DND-41 (cell line): ENCODE data around the gene SIPA1.

Source experiments
- ATAC-seq: fragments of 200-7000 bp; cut with Tn5 transposase; 3 replicates; pipeline ENCODE4 v1.9.1; 2021; ENCODE audit warnings: low read depth; ENCODE audit not compliant: insufficient read depth
- DNase-seq: peaks from one replicate; pipeline ENCODE4 v3.0.0-alpha.2; 2020
- H2AFZ ChIP-seq: 2 replicates; pipeline ENCODE4 v1.6.0; 2012; ENCODE audit warnings: low read depth, low read length
- H3K27ac ChIP-seq: 2 replicates; pipeline ENCODE4 v1.5.1; 2012; ENCODE audit warnings: low read length, inconsistent platforms
- H3K27me3 ChIP-seq: fragments of 200-600 bp; sonication (generic); 2 replicates; pipeline ENCODE4 v1.6.0; 2012; ENCODE audit warnings: low read length, mild to moderate bottlenecking, inconsistent platforms; ENCODE audit not compliant: insufficient read depth, poor library complexity
- H3K36me3 ChIP-seq: 2 replicates; pipeline ENCODE4 v1.5.1; 2012; ENCODE audit warnings: low read length, inconsistent platforms; ENCODE audit not compliant: insufficient read depth
- H3K4me1 ChIP-seq: 2 replicates; pipeline ENCODE4 v1.5.1; 2012; ENCODE audit warnings: mild to moderate bottlenecking, low read length; ENCODE audit not compliant: insufficient read depth
- H3K4me2 ChIP-seq: 2 replicates; pipeline ENCODE4 v1.6.0; 2012; ENCODE audit warnings: mild to moderate bottlenecking, moderate library complexity, low read length, inconsistent platforms; ENCODE audit not compliant: insufficient read depth
- H3K4me3 ChIP-seq, 2 experiments: fragments of 200-600 bp in 1 of 2; shearing (Covaris generic) in 1 of 2; 2 replicates each; pipeline ENCODE4 v1.5.1; 2012 to 2016; ENCODE audit warnings: inconsistent platforms in 2 of 2, low read length in 2 of 2, mild to moderate bottlenecking in 2 of 2, low read depth in 1 of 2, moderate library complexity in 1 of 2
- H3K79me2 ChIP-seq: 2 replicates; pipeline ENCODE4 v1.6.0; 2012; ENCODE audit warnings: low read length, inconsistent platforms; ENCODE audit not compliant: insufficient read depth
- H3K9ac ChIP-seq: 2 replicates; pipeline ENCODE4 v1.6.0; 2012; ENCODE audit warnings: low read depth, mild to moderate bottlenecking, inconsistent platforms, low read length, moderate library complexity
- H3K9me3 ChIP-seq: 2 replicates; pipeline ENCODE4 v1.5.1; 2012; ENCODE audit warnings: low read length, moderate library complexity, mild to moderate bottlenecking, inconsistent platforms; ENCODE audit not compliant: insufficient read depth, severe bottlenecking
- H4K20me1 ChIP-seq: 2 replicates; pipeline ENCODE4 v1.6.0; 2012; ENCODE audit warnings: low read length; ENCODE audit not compliant: insufficient read depth
- CTCF ChIP-seq: IDR thresholded peaks from 2 replicates; pipeline ENCODE4 v1.5.1; 2012; ENCODE audit warnings: borderline replicate concordance, low read length, moderate library complexity, mild to moderate bottlenecking; ENCODE audit not compliant: poor library complexity, severe bottlenecking; ENCODE audit errors: extremely low read depth
- EZH2 ChIP-seq: IDR thresholded peaks from 3 replicates; pipeline ENCODE4 v1.6.1; 2012; ENCODE audit warnings: borderline replicate concordance, low read depth, mild to moderate bottlenecking, moderate library complexity, low read length, inconsistent platforms; ENCODE audit not compliant: severe bottlenecking

The SIPA1 gene

GRCh38 chr11:65642014-65642671 is 4.2 kb downstream of the SIPA1 start:
- H3K4me3 ChIP-seq: no peak overlapping the region
- no peaks in the 10 kb centered on the region for H4K20me1 ChIP-seq
- DNase-seq (no peak), ATAC-seq (no peak)
- no peak overlapping the region for H3K4me2 ChIP-seq
- no peaks in the 10 kb centered on the region for H3K27me3 ChIP-seq
- H3K27ac ChIP-seq: no peak overlapping the region
- peaks cover 8% of the 10 kb centered on the region for H3K79me2 ChIP-seq
- TF ChIP-seq CTCF (no peak), EZH2 (no peak)
- H2AFZ ChIP-seq: no peak overlapping the region
- peaks cover 29% of the 10 kb centered on the region for H3K36me3 ChIP-seq
- no peaks in the 10 kb centered on the region for H3K9me3 ChIP-seq
- peaks cover 31% of the 10 kb centered on the region for H3K4me1 ChIP-seq
- no peak overlapping the region for H3K9ac ChIP-seq

- Histone ChIP-seq H2AFZ (no peak overlapping the region), H3K4me2 (no peak overlapping the region), H3K27me3 (no peaks in the 10 kb centered on the region), H4K20me1 (no peaks in the 10 kb centered on the region), H3K79me2 (no peaks in the 10 kb centered on the region; the same call in none of the 2 replicates), H3K36me3 (peaks cover 28% of the 10 kb centered on the region), H3K9me3 (no peaks in the 10 kb centered on the region), H3K4me1 (peaks cover 15% of the 10 kb centered on the region), H3K4me3 (no peak overlapping the region), H3K27ac (no peak overlapping the region), H3K9ac (no peak overlapping the region)
- TF ChIP-seq CTCF (no peak), EZH2 (no peak)
- ATAC-seq (no peak), DNase-seq (no peak)
Measured at GRCh38 chr11:65643971-65644370, 6.1 kb downstream of the SIPA1 start.

GRCh38 chr11:65644837-65645236 is 6.9 kb downstream of the SIPA1 start:
- Histone ChIP-seq H3K36me3 (peaks cover 35% of the 10 kb centered on the region), H3K9me3 (no peaks in the 10 kb centered on the region), H3K9ac (no peak overlapping the region), H3K4me2 (no peak overlapping the region), H3K4me3 (no peak overlapping the region), H3K27me3 (no peaks in the 10 kb centered on the region), H3K79me2 (no peaks in the 10 kb centered on the region), H2AFZ (no peak overlapping the region), H4K20me1 (no peaks in the 10 kb centered on the region), H3K4me1 (peaks cover 6% of the 10 kb centered on the region), H3K27ac (no peak overlapping the region)
- DNase-seq: no peak
- no peak for TF ChIP-seq EZH2
- TF ChIP-seq CTCF: no peak
- ATAC-seq: no peak

GRCh38 chr11:65645710-65646109 is 7.8 kb downstream of the SIPA1 start:
- Histone ChIP-seq H3K9me3 (no peaks in the 10 kb centered on the region), H3K9ac (no peak overlapping the region), H3K4me3 (no peak overlapping the region), H3K27ac (no peak overlapping the region), H3K27me3 (no peaks in the 10 kb centered on the region), H2AFZ (no peak overlapping the region), H3K79me2 (no peaks in the 10 kb centered on the region), H3K36me3 (peaks cover 35% of the 10 kb centered on the region), H3K4me2 (no peak overlapping the region), H3K4me1 (no peaks in the 10 kb centered on the region), H4K20me1 (no peaks in the 10 kb centered on the region)
- ATAC-seq (no peak), DNase-seq (no peak)
- no peak for TF ChIP-seq EZH2
- no peak for TF ChIP-seq CTCF
